GM18508 (cell line): ENCODE measurements around the gene DOCK10.

ENCODE experiments used
- ATAC-seq: cut with Tn5 transposase; IDR thresholded peaks from one replicate; pipeline ENCODE4 v1.9.1; 2021; ENCODE audit warnings: moderate number of reproducible peaks; ENCODE audit not compliant: insufficient read depth, unreplicated experiment

Gene DOCK10

DNA sequence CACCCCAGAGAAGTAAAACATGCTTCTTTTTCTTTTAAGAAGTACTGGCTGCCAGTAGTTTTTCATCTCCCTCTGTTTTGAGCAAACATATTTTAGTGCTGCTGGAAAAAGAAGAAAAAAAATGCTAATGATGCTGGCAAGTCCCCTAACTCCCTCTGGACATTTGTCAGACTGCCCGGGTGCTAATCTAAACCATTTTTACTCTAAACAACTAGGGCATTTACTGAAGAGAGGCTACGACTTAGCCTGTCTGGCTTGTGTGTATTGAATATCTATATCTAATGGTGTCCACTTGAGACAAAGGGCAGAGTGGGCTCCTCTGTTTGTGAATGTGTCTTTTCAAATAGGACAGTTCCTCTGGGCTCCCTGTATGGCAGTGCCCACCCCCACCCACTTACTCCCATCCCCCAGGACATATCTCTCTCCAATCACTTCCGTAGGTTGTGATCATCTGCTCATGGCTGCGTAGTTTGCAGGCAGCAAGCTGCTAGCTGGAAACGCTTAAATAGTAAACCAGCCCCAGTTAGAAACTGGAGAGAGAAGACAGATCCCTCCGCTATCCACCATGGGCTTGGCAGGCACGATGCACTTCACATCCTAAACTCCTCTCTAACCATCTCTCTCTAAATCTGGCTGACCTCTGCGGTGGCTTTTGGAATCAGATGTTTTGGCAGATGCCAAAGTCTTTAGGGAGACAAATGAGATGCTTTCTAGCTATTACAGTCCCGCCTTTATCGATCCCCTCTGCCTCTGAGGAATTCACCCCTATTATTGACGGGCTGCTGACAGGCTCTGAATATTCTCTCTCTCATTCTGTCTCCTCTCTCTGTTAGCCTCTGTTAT lies 58.3 kb downstream of the DOCK10 start:
- no peak for ATAC-seq

DNA sequence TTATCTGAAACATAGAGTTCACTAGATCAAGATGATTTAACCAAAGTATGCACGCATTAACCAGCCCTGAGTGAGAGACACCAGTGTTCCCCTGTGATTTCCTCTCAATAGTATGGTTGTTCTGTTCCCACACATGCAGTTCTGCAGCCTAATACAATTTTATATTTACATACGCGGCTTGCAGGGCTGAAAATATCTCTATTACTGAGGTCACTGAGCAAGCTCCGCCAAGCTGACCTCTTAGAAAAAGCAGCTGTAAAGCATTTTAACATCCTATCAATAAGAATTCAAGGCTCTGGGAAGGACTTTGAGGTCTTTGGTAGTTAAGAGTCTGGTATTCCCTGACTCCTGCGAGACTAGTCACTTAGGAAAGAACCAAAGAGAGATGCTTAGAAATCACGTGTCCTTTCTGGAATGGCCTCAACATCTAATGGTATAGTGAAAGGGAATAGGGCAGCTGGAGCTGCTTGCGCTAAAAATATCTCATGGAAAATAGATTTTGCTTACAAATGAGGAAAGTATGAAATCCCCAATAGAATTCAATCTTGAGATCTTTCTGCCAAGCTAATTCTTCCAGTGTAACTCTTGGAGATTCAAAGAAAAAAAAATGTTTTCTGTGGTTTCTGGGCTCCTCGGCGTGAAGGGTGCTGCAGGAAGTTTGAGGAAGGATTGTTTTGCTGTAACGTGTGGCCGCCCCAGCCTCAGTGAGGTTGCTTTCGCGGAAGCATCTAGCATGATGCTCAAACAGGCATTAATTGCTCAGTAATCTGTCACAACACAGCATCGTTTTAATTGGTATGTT lies 59.2 kb downstream of the DOCK10 start:
- ATAC-seq: no peak

DNA sequence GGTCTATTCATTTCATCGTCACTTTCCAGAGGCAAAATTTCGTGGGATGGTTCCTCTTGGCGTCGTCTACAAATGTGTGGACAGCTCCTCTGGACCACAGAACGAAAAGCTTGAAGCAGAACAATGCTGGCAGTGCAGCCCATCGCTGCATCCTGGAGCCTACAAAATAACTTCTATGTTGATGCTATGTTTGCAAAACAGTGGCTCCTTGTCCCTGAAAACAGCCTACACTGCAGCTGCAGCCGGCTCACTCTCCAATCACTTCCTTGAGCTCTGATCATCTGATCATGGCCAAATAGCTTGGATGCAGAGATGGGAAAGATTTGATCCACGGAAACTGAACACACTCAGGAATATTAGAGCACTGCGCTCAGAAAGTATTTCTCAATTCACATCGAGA lies 60.0 kb downstream of the DOCK10 start:
- no peak for ATAC-seq

DNA sequence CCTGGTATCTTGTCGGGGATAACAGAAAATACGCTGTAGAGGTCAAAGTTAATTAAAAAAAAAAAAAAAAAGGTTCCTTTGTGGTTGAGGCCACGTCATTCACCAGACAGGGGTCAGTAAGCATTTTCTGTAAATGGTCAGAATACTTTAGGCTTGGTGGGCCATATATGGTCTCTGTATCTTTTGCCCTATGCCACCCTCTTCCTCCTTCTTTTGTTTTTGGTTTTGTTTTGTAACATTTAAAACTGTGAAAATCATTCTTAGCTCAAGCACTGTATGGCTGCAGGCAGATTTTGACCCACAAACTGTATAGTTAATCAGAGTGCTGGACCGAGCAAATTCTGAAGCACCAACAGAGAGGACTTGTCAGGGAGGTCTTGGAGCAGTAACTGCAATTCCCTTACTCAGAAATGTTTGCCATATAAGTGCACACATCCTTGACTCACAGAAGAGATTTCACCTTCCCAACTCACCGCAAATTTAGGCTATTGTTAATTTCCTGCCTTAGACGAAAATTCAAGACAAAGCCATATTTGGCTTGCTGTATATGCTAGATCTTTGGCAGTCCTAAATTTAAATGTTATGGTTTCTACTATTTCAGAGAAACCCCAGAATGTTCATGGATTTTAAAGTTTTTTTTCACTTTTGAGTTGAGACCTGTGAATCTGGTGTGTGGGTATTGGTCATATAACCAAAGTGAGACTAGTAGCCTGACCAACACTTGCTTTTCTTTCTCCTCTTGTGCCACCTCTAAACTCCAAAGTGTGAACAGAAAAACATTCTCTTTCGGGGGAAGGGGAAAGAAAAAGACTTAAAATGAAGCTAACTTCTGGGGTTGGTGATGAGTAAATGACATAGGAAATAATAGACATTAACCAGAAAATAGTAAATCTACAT lies 65.4 kb downstream of the DOCK10 start:
- ATAC-seq: no peak

GRCh38 chr2:224975761-224976160 lies 66.5 kb downstream of the DOCK10 start:
- ATAC-seq: no peak

DNA sequence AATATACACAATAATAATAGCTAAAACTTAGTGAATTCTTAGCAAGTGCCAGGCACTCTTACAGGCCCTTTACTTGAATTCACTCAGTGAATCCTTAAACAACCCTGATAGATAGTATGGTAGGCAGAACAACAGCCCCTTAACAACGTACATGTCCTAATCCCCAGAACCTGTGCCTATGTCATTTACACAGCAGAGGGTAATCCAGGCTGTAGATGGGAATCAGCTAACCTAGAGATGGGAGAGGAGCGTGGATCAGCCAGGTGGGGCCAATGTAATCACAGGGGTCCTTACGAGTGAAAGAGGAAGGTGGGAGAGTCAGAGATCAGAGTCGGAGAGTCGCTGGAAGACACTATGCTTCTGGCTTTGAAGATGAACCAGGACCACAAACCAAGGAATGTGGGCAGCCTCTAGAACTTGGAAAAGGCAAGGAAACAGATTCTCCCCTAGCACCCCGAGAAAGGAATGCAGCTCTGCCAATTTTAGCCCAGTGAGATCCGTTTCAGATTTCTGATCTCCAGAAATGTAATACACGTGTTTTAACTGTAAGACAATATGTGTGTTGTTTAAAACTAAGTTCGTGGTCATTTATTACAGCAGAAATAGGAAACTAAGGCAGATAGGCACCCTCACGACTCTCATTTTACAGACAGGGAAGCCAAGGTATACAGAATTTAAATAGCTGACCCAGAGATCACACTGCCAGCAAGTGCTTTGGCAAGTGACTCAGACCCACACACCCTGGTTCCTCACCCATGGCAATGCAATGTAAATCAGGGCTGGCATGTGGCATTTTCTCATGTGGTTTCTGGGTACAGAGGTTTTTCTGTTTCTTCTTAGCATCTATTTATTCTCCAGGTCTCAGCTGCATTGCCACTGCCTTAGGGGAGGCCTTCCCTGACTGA lies 68.9 kb downstream of the DOCK10 start:
- no peak for ATAC-seq

GRCh38 chr2:224971214-224971613 lies 71.1 kb downstream of the DOCK10 start:
- no peak for ATAC-seq

- no peak for ATAC-seq
Observed at GRCh38 chr2:224970311-224970710, 72.0 kb downstream of the DOCK10 start.

GRCh38 chr2:224969633-224970260 lies 72.5 kb downstream of the DOCK10 start:
- no peak for ATAC-seq

GRCh38 chr2:224969095-224969494 lies 73.2 kb downstream of the DOCK10 start:
- no peak for ATAC-seq

DNA sequence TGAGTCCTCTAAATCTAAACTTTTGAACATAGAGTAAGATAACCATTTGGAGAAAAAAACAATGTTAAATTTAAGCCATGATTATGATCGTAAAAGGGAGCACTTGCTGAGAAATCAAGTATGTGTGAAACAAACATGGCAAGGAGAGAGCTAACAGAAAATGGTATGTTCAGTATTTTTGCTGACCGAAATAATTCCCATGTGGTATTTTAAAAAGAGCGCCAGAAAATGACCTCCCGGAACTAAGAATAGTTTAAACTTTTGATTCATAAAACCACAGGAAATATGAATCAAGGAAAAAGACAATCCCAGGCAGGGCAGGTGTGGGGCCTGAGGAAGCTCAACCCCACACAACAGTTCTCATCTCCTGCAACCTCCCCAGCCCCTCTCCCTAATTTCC lies 74.2 kb downstream of the DOCK10 start:
- no peak for ATAC-seq

GRCh38 chr2:224966613-224967012 lies 75.7 kb downstream of the DOCK10 start:
- ATAC-seq: no peak

DNA sequence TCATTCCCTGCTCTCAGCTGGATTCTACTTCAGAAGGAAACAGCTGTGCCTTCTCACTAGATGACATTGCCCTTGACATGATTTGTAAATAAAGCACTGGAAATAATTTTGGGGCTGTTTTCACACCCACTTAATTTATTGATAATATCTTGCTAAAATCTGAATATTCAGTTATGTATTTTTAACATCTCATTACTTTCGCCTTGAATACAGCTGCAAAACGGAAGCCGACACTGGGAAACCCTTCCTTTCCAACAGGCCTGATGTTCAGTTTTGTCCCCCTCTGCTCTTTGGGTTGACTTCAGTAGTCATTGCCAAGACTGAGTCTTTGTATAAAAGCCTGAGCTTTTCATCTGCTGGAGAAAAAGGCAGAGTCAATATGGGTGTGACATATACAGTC lies 82.7 kb downstream of the DOCK10 start:
- no peak for ATAC-seq

- ATAC-seq: no peak
Observed at GRCh38 chr2:224958873-224959272, 83.4 kb downstream of the DOCK10 start.

GRCh38 chr2:224958462-224958857 lies 83.8 kb downstream of the DOCK10 start:
- no peak for ATAC-seq

GRCh38 chr2:224957540-224958461 lies 84.5 kb downstream of the DOCK10 start:
- ATAC-seq: peak; percentile 78

DNA sequence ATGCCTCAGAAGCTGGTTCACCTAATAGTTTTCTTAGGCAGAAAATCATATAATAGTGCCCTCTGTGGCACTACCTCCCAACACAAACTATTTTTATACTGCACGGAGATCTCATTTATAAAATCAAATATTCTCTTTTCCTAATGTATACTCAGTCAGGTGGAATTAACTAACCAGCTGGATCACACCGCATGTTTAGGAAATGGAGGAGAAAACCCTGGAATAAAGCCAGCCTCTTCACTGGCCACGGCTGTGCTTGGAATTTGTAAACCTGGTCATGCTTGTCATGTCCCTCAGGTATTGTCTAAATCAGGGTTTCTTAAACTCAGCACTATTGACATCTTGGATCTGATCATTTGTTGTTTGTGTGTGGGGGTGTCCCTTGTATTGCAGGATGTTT lies 85.6 kb downstream of the DOCK10 start:
- ATAC-seq: no peak

GRCh38 chr2:224954980-224955379 lies 87.3 kb downstream of the DOCK10 start:
- peak; percentile 39 for ATAC-seq
